CD4-positive, alpha-beta T cell treated with Interleukin-17A for 4 hours (primary cell): ENCODE measurements around the gene HDAC4.
"Not testable (repeated sequence)": the region's sequence is repeated elsewhere in the genome, so short reads cannot be mapped to it uniquely, and the experiment has no call there.

ENCODE experiments used
- DNase-seq: peaks from one replicate; pipeline ENCODE4 v3.0.0-alpha.2; 2020; ENCODE audit warnings: mixed read lengths

Gene HDAC4

GRCh38 chr2:239077260-239077659 is 323.6 kb downstream of the HDAC4 start:
- no peak for DNase-seq

- DNase-seq, result no peak
Measured at GRCh38 chr2:239075918-239076758, 324.7 kb downstream of the HDAC4 start.

GRCh38 chr2:239073745-239074530 is 326.9 kb downstream of the HDAC4 start:
- DNase-seq, result no peak

GRCh38 chr2:239073270-239073669 is 327.6 kb downstream of the HDAC4 start:
- no peak for DNase-seq

- no peak for DNase-seq
Measured at GRCh38 chr2:239072786-239073185, 328.0 kb downstream of the HDAC4 start.

- no peak for DNase-seq
Measured at GRCh38 chr2:239070466-239070865, 330.4 kb downstream of the HDAC4 start.

- not testable (repeated sequence) for DNase-seq
Measured at GRCh38 chr2:239069362-239070333, 331.2 kb downstream of the HDAC4 start.

GRCh38 chr2:239068411-239068810 is 332.4 kb downstream of the HDAC4 start:
- DNase-seq, result no peak

GRCh38 chr2:239067196-239067865 is 333.5 kb downstream of the HDAC4 start:
- no peak for DNase-seq

GRCh38 chr2:239066597-239066996 is 334.2 kb downstream of the HDAC4 start:
- no peak for DNase-seq

- DNase-seq, result no peak
Measured at GRCh38 chr2:239065962-239066361, 334.9 kb downstream of the HDAC4 start.

- no peak for DNase-seq
Measured at GRCh38 chr2:239065537-239065936, 335.3 kb downstream of the HDAC4 start.

- DNase-seq, result no peak
Measured at GRCh38 chr2:239064891-239065290, 335.9 kb downstream of the HDAC4 start.

GRCh38 chr2:239064253-239064652 is 336.6 kb downstream of the HDAC4 start:
- DNase-seq, result no peak

- DNase-seq, result no peak
Measured at GRCh38 chr2:239062743-239063142, 338.1 kb downstream of the HDAC4 start.

- DNase-seq, result no peak
Measured at GRCh38 chr2:239061824-239062570, 338.8 kb downstream of the HDAC4 start.

- no peak for DNase-seq
Measured at GRCh38 chr2:239061121-239061666, 339.6 kb downstream of the HDAC4 start.

GRCh38 chr2:239060676-239061075 is 340.1 kb downstream of the HDAC4 start:
- no peak for DNase-seq

GRCh38 chr2:239059854-239060253 is 341.0 kb downstream of the HDAC4 start:
- no peak for DNase-seq

- DNase-seq, result no peak
Measured at GRCh38 chr2:239058766-239059165, 342.1 kb downstream of the HDAC4 start.

GRCh38 chr2:239057533-239057932 is 343.3 kb downstream of the HDAC4 start:
- DNase-seq, result no peak
